IPS-18c (cell line): ENCODE data around the gene FBXW8.

ENCODE experiments used
- H3K4me3 ChIP-seq: 2 replicates; pipeline ENCODE4 v1.7.0; 2013; ENCODE audit warnings: low read depth, mild to moderate bottlenecking, low read length, moderate library complexity; ENCODE audit not compliant: insufficient read depth
- H3K9me3 ChIP-seq: one replicate; pipeline ENCODE4 v1.6.1; 2013; ENCODE audit warnings: mild to moderate bottlenecking, low read length, moderate library complexity; ENCODE audit not compliant: control insufficient read depth, insufficient read depth

The FBXW8 gene

DNA sequence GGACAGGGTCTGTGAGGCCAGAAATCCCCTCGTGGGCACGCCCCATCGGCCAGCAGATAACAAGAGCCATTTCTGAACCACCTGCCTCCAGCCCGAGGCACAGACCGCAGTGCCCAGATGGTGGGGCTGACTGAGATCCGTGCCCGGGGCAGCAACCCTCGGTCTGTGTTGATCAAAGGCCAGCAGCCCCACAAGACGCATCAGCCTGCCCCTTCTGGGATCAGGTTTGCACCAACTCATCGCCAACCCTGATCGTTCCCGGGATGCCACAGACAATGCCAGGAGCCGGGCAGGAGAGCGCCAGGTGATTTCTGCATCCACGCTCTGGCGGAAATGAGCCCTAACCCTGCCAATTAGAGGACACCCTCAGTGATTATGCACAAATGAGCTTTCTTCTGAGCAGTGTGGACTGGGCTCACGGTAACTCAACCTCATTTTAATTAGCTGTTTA is 124.0 kb downstream of the FBXW8 start:
- Histone ChIP-seq H3K4me3 (no peak overlapping the region; the same call in 1 of the 2 replicates), H3K9me3 (no peaks in the 10 kb centered on the region)

DNA sequence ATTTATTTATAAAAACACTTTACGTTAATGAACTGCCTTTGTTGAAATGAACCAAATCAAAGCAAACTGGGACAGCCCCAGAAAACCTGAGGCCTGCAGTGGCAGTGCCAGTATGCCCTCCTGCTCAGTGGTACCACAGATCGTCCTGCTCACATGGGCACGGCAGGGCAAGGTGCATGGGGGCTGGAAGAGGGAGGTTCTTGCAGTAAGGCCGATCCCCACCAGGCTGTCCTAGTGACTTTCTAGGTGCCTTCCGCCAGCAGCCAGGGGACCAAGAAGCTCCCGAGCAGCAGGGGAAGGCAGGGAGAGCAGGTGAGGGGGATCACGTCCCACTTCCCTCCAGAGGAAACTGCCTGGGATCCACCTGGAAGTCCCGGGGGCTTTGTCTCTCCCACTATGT is 124.5 kb downstream of the FBXW8 start:
- Histone ChIP-seq H3K4me3 (no peak overlapping the region), H3K9me3 (no peaks in the 10 kb centered on the region)

DNA sequence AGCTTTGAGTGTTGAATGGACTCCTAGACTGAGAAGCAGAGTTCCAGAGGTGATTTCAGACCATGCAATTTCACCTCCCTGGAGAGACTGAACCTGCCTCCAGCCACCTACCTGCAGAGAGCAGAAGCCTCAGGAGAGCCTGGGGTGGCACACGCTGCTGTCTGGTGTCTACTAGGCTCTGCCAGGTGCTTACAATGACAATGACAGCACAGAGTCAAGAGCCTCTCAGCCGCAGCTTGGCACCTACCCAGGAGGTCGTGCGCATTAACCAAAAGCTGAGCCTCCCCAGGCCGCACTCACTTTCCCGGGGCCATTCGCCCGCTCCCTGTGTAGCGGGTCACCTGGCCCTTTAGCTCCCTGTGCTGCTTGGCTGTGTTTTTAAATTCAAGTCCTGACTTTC is 125.3 kb downstream of the FBXW8 start:
- H3K9me3 ChIP-seq: no peaks in the 10 kb centered on the region
- no peak overlapping the region for H3K4me3 ChIP-seq

DNA sequence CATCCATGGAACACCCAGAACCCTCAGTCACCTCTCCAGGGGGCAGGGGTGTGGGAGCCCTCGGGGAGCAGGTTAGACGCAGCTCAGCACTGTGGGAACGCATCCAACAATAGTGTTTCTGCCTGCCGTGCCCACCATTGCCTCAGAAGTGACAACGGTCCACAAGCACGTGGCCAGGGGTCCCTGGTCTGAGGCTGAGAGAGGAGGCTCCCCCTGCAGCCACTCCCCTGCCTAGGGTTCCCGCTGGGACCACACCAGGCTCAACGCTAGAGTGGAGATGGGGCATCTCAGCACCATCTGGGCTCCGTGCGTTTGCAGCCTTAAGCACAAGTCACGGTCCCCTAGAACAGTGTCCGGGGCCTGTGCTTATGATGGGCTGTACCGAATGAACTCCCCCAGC is 125.8 kb downstream of the FBXW8 start:
- no peaks in the 10 kb centered on the region for H3K9me3 ChIP-seq
- no peak overlapping the region for H3K4me3 ChIP-seq

DNA sequence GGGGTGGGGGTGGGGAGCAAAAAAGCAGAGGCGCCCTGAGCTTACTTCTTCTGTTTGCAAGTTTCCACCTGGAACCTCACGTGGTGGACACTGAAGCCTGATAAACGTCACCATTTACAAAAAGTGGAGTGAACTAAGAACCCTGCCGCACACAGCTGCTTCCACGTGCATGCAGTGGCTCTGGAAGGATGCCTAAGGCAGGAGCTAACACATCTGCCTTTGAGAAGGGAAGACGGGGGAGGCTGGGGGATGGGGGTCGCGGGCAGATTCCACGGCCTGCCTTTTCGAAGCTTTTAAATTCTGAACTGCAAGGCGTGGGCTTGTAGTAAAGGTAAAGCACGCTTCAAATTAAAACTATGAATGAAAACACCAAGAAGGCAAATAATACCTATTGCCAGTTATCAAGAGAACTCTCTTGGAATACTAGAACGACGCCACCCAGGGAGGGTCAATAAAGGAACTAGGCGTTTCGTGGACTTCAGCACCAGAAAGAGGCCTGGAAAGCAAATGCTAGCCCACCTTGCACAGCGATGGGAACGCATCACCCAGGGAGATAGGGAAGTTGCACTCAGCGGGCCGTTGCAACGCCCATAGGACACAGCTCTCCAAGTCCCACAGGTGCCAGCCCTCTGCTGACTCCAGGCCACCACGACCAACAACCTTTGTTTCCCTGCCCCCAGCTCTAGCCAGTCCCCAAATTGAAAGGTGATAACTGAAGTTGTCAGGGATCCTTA is 126.7 kb downstream of the FBXW8 start:
- no peak overlapping the region for H3K4me3 ChIP-seq
- H3K9me3 ChIP-seq: no peaks in the 10 kb centered on the region

DNA sequence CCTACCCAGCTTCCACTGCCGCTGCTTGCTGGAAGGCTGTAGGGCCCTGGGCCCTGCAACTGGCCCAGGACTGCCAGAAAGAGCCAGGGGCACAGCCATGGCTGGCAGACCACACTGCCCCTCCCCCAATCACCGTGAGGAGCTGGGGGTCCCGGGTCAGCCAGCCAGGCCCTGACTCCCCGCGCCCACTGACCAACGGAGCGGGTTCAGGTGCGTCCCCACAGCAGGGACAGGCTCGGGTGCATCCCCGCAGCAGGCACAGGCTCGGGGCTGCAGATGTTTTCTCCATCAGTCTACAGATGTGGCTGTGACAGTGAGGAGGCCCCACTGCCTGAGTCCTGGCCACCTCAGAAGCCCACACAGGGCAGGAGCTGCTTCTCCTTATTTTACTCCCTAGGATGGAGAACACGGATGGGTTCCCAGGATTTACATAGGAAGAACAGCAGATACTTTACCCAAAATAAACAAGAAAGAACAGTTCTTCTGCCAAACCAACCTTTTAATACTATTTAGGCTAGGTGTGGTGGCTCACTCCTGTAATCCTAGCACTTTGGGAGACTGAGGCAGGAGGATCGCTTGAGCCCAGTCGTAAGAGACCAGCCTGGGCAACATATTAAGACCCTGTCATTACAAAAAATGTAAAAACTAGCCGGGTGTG is 127.4 kb downstream of the FBXW8 start:
- Histone ChIP-seq H3K4me3 (no peak overlapping the region), H3K9me3 (no peaks in the 10 kb centered on the region)

DNA sequence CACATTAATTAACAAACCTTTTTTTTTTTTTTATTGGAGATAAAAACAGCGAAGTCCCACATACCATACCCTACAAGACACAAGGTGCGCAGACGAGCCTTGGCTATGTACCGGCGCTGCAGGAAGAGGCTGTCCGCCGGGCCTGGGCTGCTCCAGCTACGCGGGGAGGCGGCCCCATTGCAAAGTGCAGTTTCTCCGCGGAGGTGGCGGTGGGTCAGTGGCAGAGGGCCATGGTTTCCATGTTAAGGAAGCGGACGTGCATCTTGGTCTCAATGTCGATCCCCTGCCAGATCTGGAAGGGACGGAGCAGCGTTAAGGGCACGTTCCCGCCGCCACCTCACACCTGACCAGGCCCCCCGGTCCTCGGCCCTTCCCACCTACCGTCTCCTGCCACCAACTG is 128.2 kb downstream of the FBXW8 start:
- no peak overlapping the region for H3K4me3 ChIP-seq
- peaks cover 2% of the 10 kb centered on the region for H3K9me3 ChIP-seq

DNA sequence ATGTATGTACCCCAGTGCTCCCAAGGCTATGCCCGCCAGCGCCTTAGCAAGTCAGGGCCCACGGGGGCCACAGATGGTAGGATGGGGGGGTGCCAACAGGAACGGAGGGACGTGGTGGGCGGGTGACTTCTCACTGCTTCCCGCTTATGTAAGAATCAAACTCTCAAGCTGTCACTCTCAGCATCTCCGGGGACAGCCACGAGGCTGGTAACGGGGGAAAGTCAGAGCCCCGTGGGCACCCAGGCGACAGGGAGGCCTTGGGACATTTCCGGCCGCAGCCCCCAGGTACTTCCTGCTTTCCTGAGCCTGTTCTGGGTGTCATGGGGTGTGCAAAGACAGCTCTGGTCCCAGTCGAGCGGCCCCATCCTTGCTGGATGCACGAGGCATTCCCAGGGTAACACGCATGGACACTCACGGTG is 129.2 kb downstream of the FBXW8 start:
- Histone ChIP-seq H3K4me3 (no peak overlapping the region), H3K9me3 (peaks cover 2% of the 10 kb centered on the region)

DNA sequence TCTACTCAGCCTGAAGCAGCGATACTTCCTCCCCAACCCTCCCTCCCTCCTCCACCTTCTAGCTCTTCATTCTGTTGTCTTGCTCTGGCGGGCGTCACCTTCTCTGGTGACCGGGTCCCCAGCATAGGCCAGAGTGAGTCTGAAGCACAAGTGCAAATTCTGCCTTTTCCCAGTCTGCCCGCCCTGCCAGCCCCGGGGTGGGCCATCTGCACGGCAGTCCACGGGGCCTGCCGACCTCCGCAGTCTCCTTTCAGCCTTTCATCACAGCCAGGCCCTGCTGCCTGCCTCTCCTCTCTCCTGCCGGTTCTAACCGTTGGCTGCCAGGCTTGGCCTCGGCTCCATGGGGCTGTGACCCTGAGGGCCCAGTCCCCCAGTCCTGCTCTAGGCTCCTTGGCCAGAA is 129.7 kb downstream of the FBXW8 start:
- Histone ChIP-seq H3K9me3 (peaks cover 2% of the 10 kb centered on the region), H3K4me3 (no peak overlapping the region)

DNA sequence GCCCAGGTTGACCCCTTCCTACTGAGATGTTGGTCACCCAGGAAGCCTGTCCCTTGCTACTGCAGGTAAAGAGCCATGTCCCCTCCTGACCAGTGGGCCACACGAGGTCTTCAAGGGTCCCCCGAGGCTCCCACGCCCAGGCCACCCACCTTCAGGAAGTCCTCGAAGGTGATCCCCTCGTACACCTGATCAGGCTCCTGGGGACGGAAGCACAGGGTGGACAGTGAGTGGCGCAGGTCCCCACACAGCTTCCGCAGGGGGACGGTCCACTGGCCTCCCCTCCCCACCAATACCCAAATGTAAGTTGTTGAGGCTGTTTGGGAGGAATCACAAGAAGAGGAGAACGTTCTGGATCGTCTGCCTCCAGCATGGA is 131.0 kb downstream of the FBXW8 start:
- Histone ChIP-seq H3K9me3 (peaks cover 2% of the 10 kb centered on the region), H3K4me3 (no peak overlapping the region)

DNA sequence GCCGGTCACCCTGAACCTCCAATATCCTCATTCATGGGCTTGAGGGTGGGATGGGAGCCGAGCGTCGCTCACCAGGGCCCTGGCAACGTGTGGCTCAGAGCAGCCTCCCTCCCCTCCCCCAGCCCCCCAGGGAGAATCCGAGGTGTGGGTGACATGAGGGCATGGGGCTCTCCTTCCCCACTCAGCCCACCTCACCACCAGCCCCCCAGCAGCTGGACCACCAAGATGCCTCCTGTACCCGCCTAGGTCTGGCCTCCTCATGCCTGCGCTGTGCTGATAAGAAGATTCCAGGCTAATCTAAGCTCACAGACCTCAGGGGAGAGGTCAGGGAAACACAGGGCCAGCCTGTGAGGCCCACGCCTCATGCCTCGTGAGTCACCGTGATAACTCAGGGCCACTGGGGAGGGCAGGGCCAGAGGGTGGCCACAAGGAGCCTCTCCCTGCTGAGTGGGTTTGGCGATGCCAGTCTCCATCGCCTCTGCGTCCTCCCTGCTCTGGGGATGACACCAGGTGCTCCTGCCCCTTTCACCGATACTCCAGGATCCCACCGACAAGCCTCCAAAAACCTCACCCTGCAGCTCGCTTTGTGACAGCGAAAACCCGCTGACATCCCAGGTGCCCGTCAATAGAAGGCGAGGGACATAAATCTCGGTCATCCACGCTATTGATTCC is 131.6 kb downstream of the FBXW8 start:
- peaks cover 2% of the 10 kb centered on the region for H3K9me3 ChIP-seq
- H3K4me3 ChIP-seq: no peak overlapping the region

DNA sequence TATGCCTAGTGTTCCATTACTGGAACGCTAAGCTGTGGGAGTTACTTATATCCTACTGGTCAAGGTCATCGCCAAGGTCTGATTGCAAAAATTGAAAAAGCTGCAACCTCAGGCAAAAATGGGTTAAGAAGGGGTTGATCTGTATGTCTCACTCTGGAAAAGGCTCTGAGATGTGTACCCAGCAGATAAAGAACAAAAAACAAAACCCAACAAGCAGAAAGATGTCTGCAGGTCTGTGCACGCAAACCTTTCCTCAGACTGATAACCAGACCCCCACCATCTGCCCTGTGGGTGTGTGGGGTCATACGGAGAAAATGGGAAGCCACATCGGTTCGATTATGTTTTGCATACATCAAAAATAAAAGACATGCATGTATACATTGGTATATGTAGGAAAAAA is 132.1 kb downstream of the FBXW8 start:
- Histone ChIP-seq H3K9me3 (peaks cover 2% of the 10 kb centered on the region), H3K4me3 (no peak overlapping the region)

DNA sequence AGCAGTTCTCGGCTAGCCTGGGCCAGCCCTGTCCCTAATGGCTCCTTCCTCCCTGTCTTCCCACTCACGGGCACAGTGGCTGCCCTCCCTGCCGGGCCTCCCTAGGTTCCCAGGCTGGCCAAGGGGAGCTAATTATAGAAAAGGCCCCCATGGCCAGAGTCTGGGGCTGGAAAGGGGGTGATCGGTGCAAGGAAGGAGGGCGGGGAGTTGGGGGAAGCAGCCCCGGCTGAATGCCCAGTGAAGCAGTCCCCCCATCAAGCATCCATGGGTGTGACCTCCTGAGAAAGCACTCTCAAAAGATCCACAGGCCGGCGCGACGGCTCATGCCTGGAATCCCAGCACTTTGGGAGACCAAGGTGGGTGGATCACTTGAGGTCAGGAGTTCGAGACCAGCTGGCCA is 133.6 kb downstream of the FBXW8 start:
- no peak overlapping the region for H3K4me3 ChIP-seq

DNA sequence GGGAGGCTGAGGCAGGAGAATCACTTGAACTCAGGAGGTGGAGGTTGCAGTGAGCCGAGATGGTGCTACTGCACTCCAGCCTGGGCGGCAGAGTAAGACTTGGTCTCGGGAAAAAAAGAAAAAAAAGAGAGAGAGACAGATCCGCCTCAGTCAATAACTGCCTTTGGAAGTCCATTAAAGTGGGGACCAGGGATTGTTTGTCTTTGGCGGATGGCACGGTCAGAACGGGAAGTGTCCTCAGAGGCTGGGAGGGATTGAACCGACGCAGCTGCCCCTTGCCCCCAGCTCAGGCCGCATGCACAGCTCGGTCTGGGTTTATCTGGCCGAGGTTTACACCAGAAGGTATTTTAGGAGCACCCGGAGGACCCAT is 134.0 kb downstream of the FBXW8 start:
- Histone ChIP-seq H3K4me3 (no peak overlapping the region), H3K9me3 (peaks cover 2% of the 10 kb centered on the region)

More for the DNA sequence above, 133.6 kb downstream of the FBXW8 start:
- peaks cover 2% of the 10 kb centered on the region for H3K9me3 ChIP-seq

DNA sequence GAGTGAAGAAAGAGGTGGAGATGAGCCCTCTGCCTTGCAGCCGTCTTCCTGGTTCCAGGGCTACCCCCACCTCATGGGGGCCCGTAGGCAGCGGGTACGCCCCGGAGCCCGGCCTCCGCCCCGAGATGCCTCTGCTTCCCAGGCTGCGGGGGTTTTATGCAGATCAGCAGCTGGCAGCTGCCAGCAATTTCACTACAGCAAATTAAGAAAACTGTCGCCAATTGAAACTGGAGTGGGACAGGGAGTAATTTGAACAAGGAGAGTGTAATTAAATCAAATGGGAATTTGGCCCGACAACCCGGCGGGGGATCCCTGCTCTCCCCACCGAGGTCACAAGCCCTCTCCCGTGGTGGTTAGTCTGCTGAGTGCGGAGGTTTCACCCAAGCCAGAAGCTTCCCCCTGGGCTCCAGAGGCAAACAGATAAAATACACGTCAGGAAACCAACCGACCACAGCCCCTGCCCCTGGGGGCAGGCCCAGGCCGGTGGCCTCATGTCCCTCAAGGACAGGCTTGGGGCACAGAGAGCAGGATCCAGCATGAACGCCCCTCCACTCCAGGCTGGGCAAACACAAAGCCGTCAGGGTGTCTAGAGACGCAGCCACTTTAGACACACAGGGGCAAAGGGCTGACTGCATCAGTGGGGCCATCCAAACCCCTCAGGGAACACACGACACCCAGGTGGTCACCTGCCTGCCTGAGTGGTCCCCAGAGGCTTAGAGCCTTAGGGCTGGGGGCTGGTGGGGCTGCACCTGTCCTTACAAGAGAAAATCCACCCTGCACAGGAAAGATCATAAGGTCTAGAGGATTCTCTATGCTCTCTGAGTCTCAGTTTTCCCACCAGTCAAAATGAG is 134.6 kb downstream of the FBXW8 start:
- Histone ChIP-seq H3K9me3 (peaks cover 2% of the 10 kb centered on the region), H3K4me3 (no peak overlapping the region)

DNA sequence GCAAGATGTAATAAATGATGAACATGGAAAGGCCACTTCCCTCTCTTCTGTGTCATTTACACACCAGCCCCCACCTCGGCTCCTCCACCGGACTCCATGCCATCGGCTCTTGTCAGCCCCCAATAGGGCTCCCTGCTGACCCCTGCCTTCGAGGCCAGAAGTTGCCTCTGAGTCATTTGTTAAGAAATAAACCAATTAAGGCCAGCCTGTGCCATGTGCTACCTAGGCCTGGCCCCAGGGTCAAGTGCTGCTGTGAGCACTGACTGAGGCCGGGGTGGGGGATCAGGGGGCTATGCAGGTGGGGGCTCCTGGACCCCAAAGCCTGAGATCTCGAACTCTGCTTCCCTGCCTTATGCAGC is 135.2 kb downstream of the FBXW8 start:
- no peak overlapping the region for H3K4me3 ChIP-seq
- peaks cover 2% of the 10 kb centered on the region for H3K9me3 ChIP-seq

DNA sequence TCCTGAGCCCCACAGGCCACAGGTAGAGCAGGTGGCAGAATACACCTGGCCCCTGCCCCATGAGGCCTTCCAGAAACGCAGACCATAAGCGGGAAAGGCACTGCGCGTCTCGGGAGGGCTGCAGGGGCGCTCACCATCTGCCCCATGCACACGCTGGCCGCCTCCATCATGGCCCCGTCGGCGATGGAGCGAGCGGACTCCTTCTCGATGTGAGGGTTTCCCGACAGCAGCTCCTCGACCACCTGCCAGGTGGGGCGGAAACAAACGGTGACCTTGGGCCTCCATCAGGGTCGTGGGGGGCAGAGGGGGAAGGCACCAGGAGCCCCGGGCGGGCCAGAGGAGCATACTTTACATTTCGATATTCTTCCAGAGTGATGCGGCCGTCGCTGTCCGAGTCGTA is 135.7 kb downstream of the FBXW8 start:
- Histone ChIP-seq H3K4me3 (no peak overlapping the region), H3K9me3 (peaks cover 2% of the 10 kb centered on the region)
